IMR-90 (cell line): ENCODE data around the gene ACTN1. TPM values are rescaled to one million over a fixed set of nuclear protein-coding genes. Genes with fewer than 3 reads are reported as not detected.
A peak's percentile ranks its signal among the peaks of the same experiment; 100 is the strongest.

Experiments
- ATAC-seq: fragments of 200-7000 bp; cut with Tn5 transposase; 2 replicates; pipeline ENCODE4 v1.9.1; 2020; ENCODE audit warnings: low read depth, mild to moderate bottlenecking, moderate library complexity
- BruUV-seq: library from RNA; stranded (reverse); fragments of 400-500 nt; replicated peaks from 2 replicates; lab custom pipeline; 2021; lab: Mats Ljungman, UMichigan
- CTCF ChIA-PET: fragments of 300-600 bp; formaldehyde crosslinking; extraction: SDS; loops from one replicate; lab custom pipeline; 2021; ENCODE audit warnings: antibody characterized with exemption; lab: Yijun Ruan, JAX
- POLR2A ChIA-PET: fragments of 300-600 bp; sonication (Branson Sonifier 250); formaldehyde crosslinking; loops from one replicate; lab custom pipeline; 2022; ENCODE audit warnings: antibody characterized with exemption; ENCODE audit not compliant: unreplicated experiment; lab: Charles Lee
- DNase-seq: peaks from one replicate; pipeline ENCODE4 v3.0.0; 2013
- H2AFZ ChIP-seq: replicated peaks from 2 replicates; pipeline ENCODE3; 2013; ENCODE audit warnings: low read length, mild to moderate bottlenecking; ENCODE audit not compliant: poor library complexity
- H2AK5ac ChIP-seq: 2 replicates; pipeline ENCODE4 v1.6.1; 2013; ENCODE audit warnings: low read depth, low read length, inconsistent platforms
- H2AK9ac ChIP-seq: replicated peaks from 2 replicates; pipeline ENCODE3; 2013; ENCODE audit warnings: mild to moderate bottlenecking, low read depth, low read length, moderate library complexity; ENCODE audit not compliant: poor library complexity
- H2BK120ac ChIP-seq: 2 replicates; pipeline ENCODE4 v1.6.1; 2013; ENCODE audit warnings: low read depth, low read length, inconsistent platforms
- H2BK15ac ChIP-seq: 3 replicates; pipeline ENCODE4 v1.6.1; 2013; ENCODE audit warnings: low read depth, low read length, inconsistent platforms
- H2BK20ac ChIP-seq: 2 replicates; pipeline ENCODE4 v1.6.1; 2013; ENCODE audit warnings: low read depth, mild to moderate bottlenecking, inconsistent platforms, low read length, moderate library complexity
- H2BK5ac ChIP-seq: 2 replicates; pipeline ENCODE4 v1.6.1; 2013; ENCODE audit warnings: mild to moderate bottlenecking, low read depth, low read length, inconsistent platforms; ENCODE audit not compliant: poor library complexity, severe bottlenecking
- H3K14ac ChIP-seq: replicated peaks from 2 replicates; pipeline ENCODE4 v1.6.1; 2013; ENCODE audit warnings: low read depth, low read length, inconsistent platforms
- H3K18ac ChIP-seq: 2 replicates; pipeline ENCODE4 v1.6.1; 2013; ENCODE audit warnings: low read depth, low read length, control low read depth
- H3K23ac ChIP-seq: 2 replicates; pipeline ENCODE4 v1.6.1; 2013; ENCODE audit warnings: low read depth, low read length, inconsistent platforms
- H3K27ac ChIP-seq: 2 replicates; pipeline ENCODE4 v1.5.1; 2013; ENCODE audit warnings: mild to moderate bottlenecking, control low read depth, low read length; ENCODE audit not compliant: insufficient read depth
- H3K27me3 ChIP-seq: 2 replicates; pipeline ENCODE4 v1.6.1; 2013; ENCODE audit warnings: low read length; ENCODE audit not compliant: control insufficient read depth, insufficient read depth
- H3K36me3 ChIP-seq: 2 replicates; pipeline ENCODE4 v1.6.1; 2013; ENCODE audit warnings: low read length, mixed read lengths; ENCODE audit not compliant: control insufficient read depth, insufficient read depth
- H3K4ac ChIP-seq: 2 replicates; pipeline ENCODE4 v1.6.1; 2013; ENCODE audit warnings: low read depth, low read length, inconsistent platforms
- H3K4me1 ChIP-seq: 2 replicates; pipeline ENCODE4 v1.6.1; 2013; ENCODE audit warnings: low read length, mixed read lengths; ENCODE audit not compliant: control insufficient read depth, insufficient read depth
- H3K4me2 ChIP-seq: 2 replicates; pipeline ENCODE4 v1.6.1; 2013; ENCODE audit warnings: low read depth, mild to moderate bottlenecking, control low read depth, low read length, moderate library complexity
- H3K4me3 ChIP-seq: 2 replicates; pipeline ENCODE4 v1.5.1; 2013; ENCODE audit warnings: low read depth, mild to moderate bottlenecking, control low read depth, low read length, moderate library complexity; ENCODE audit not compliant: insufficient read depth
- H3K56ac ChIP-seq: 2 replicates; pipeline ENCODE4 v1.6.1; 2013; ENCODE audit warnings: low read length, inconsistent platforms; ENCODE audit not compliant: insufficient read depth; ENCODE audit errors: extremely low read depth
- H3K79me1 ChIP-seq, 2 experiments: 2 replicates each; pipeline ENCODE4 v1.6.1; 2013; ENCODE audit warnings: low read length in 2 of 2, inconsistent platforms in 1 of 2, low read depth in 1 of 2
- H3K9ac ChIP-seq: 2 replicates; pipeline ENCODE4 v1.6.1; 2013; ENCODE audit warnings: low read depth, low read length, control low read depth
- H3K9me1 ChIP-seq: 2 replicates; pipeline ENCODE4 v1.6.1; 2013; ENCODE audit warnings: low read length, inconsistent platforms; ENCODE audit not compliant: insufficient read depth
- H3K9me3 ChIP-seq: 2 replicates; pipeline ENCODE4 v1.6.1; 2013; ENCODE audit warnings: low read length; ENCODE audit not compliant: control insufficient read depth, insufficient read depth
- H4K20me1 ChIP-seq: 2 replicates; pipeline ENCODE4 v1.6.1; 2013; ENCODE audit warnings: low read length, inconsistent platforms; ENCODE audit not compliant: insufficient read depth
- H4K5ac ChIP-seq: 2 replicates; pipeline ENCODE4 v1.6.1; 2013; ENCODE audit warnings: mild to moderate bottlenecking, low read depth, low read length, control low read depth
- H4K8ac ChIP-seq, 2 experiments: 2 replicates each; pipeline ENCODE4 v1.6.1; 2013; ENCODE audit warnings: low read depth in 2 of 2, low read length in 2 of 2, control low read depth in 1 of 2, inconsistent platforms in 1 of 2
- H4K91ac ChIP-seq: 2 replicates; pipeline ENCODE4 v1.6.1; 2013; ENCODE audit warnings: low read depth, low read length, inconsistent platforms; ENCODE audit not compliant: insufficient read depth
- BHLHE40 ChIP-seq: fragments of 150-350 bp; IDR thresholded peaks from 2 replicates; pipeline ENCODE4 v1.6.1; 2016; ENCODE audit warnings: mild to moderate bottlenecking, low read depth, low read length
- CEBPB ChIP-seq: IDR thresholded peaks from 2 replicates; pipeline ENCODE4 v1.6.1; 2012; ENCODE audit warnings: low read depth, low read length, improper control_type of control experiment
- CHD1 ChIP-seq: IDR thresholded peaks from 2 replicates; pipeline ENCODE4 v1.6.1; 2012; ENCODE audit warnings: low read depth, low read length, improper control_type of control experiment
- CTCF ChIP-seq: conservative IDR thresholded peaks from 2 replicates; pipeline ENCODE4 v1.5.1; 2012; ENCODE audit warnings: mild to moderate bottlenecking, low read depth, low read length, improper control_type of control experiment
- FOS ChIP-seq: fragments of 150-350 bp; IDR thresholded peaks from 2 replicates; pipeline ENCODE4 v1.6.1; 2016; ENCODE audit warnings: low read depth, low read length
- MAFK ChIP-seq: IDR thresholded peaks from 2 replicates; pipeline ENCODE4 v1.6.1; 2012; ENCODE audit warnings: low read depth, low read length, improper control_type of control experiment
- MAZ ChIP-seq: IDR thresholded peaks from 2 replicates; pipeline ENCODE4 v1.6.1; 2012; ENCODE audit warnings: low read depth, mild to moderate bottlenecking, low read length, improper control_type of control experiment, moderate library complexity, borderline replicate concordance
- MXI1 ChIP-seq: IDR thresholded peaks from 2 replicates; pipeline ENCODE4 v1.6.1; 2012; ENCODE audit warnings: low read depth, mild to moderate bottlenecking, low read length, moderate library complexity, borderline replicate concordance
- NFE2L2 ChIP-seq: fragments of 150-350 bp; IDR thresholded peaks from 2 replicates; pipeline ENCODE4 v1.6.1; 2016; ENCODE audit warnings: low read depth, mild to moderate bottlenecking, low read length
- POLR2A ChIP-seq: IDR thresholded peaks from 2 replicates; pipeline ENCODE4 v1.6.1; 2012; ENCODE audit warnings: mild to moderate bottlenecking, low read depth, low read length
- RAD21 ChIP-seq: IDR thresholded peaks from 2 replicates; pipeline ENCODE4 v1.6.1; 2012; ENCODE audit warnings: low read length, improper control_type of control experiment
- RCOR1 ChIP-seq: IDR thresholded peaks from 2 replicates; pipeline ENCODE4 v1.6.1; 2012; ENCODE audit warnings: mild to moderate bottlenecking, low read length, improper control_type of control experiment; ENCODE audit not compliant: insufficient replicate concordance
- RFX5 ChIP-seq: IDR thresholded peaks from 2 replicates; pipeline ENCODE4 v1.8.0; 2012; ENCODE audit warnings: low read depth, mild to moderate bottlenecking, low read length, moderate library complexity
- SMC3 ChIP-seq: fragments of 150-350 bp; IDR thresholded peaks from 2 replicates; pipeline ENCODE4 v1.6.1; 2016; ENCODE audit warnings: low read depth, mild to moderate bottlenecking, antibody characterized with exemption, low read length, moderate library complexity
- USF2 ChIP-seq: fragments of 150-350 bp; IDR thresholded peaks from 2 replicates; pipeline ENCODE4 v1.6.1; 2017; ENCODE audit warnings: mild to moderate bottlenecking, antibody characterized with exemption, low read length, low read depth
- WGBS, 2 experiments: methylation state at CpG; one replicate each; pipeline versions ENCODE4 v1.1.5 to v1.1.7; 2013; ENCODE audit warnings: missing lambda C conversion rate in 2 of 2; ENCODE audit not compliant: insufficient read length in 1 of 2; ENCODE audit errors: extremely low coverage in 2 of 2; 5-methylcytosine and 5-hydroxymethylcytosine counted together
- dilution Hi-C: fragments of 300-500 bp; cut with HindIII; formaldehyde crosslinking; loops from one replicate; pipeline ENCODE4 v1.14.3; 2018; ENCODE audit warnings: low sequenced_read_pairs; ENCODE audit not compliant: unreplicated experiment
- in situ Hi-C: fragments of 300-500 bp; cut with MboI; formaldehyde crosslinking; loops from 3 replicates; pipeline ENCODE4 v1.14.3; 2019; ENCODE audit warnings: low sequenced_read_pairs, inconsistent platforms, mixed read lengths
- intact Hi-C: fragments of 100-400 bp; cut with micrococcal nuclease; formaldehyde crosslinking; loops from 2 replicates; pipeline ENCODE4 v1.10.0; 2022
- polyA plus RNA-seq, 3 experiments: library from polyadenylated mRNA; depleted of rRNA; stranded (reverse); fragments of >200 nt; gene quantifications; 2 replicates each; pipeline ENCODE4 v1.2.3, GENCODE V29; 2012; ENCODE audit warnings: low replicate concordance in 1 of 3
- total RNA-seq: library from RNA; depleted of rRNA; stranded (reverse); fragments of >200 nt; gene quantifications from 2 replicates; pipeline ENCODE4 v1.2.3, GENCODE V29; 2012
- TF ChIP-seq, protein P1 (sequence below): fragments of 150-350 bp; IDR thresholded peaks from 2 replicates; pipeline ENCODE4 v1.6.1; 2016; ENCODE audit warnings: low read depth, mild to moderate bottlenecking, low read length, moderate library complexity, borderline replicate concordance

ACTN1 gene
- total and polyA plus RNA-seq, 2 of the 4 experiments (the other 2 are of a cell fraction), result 684 to 766 TPM

DNA sequence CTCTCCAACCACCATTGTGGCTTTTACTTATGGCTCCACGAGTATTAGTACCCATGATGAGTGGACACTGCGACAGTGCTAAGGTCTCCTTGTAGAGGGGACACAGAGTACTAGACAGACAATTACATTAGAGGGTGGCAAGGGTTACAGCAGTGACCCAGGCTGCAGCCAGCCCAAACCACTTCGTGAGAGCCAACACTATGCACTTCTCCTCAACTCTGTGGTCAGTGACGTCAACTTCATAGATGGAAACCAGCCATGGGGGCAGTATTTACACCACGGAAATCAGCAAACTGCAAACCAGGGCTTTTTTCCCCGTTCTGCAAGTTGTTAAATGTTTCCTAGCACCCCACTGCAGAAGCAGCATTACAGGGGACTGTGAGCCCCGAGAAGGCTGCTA is 124.7 kb downstream of the ACTN1 start:
- WGBS, 2 experiments, result no CpG with 5 or more reads among the region's 7 CpGs
- Histone ChIP-seq H2BK120ac (no peak overlapping the region), H2BK5ac (no peak overlapping the region), H3K79me1 (no peaks in the 10 kb centered on the region; a peak in 1 of 4 replicates), H3K9me3 (peaks cover 1% of the 10 kb centered on the region; the same call in 1 of the 2 replicates), H3K9ac (no peak overlapping the region), H3K4me2 (no peak overlapping the region), H3K4me1 (no peaks in the 10 kb centered on the region), H3K14ac (no peak overlapping the region), H3K56ac (no peak overlapping the region), H4K8ac (no peak overlapping the region), H3K4ac (no peak overlapping the region), H2AFZ (no peak overlapping the region), H3K27ac (no peak overlapping the region), H2AK5ac (no peak overlapping the region), H2AK9ac (peak overlapping the region; percentile 14), H2BK20ac (no peak overlapping the region), H2BK15ac (no peak overlapping the region), H4K5ac (no peak overlapping the region), H3K18ac (no peak overlapping the region), H3K9me1 (peaks cover 7% of the 10 kb centered on the region; the same call in 1 of the 2 replicates), H3K27me3 (no peaks in the 10 kb centered on the region), H4K91ac (no peak overlapping the region), H4K20me1 (no peaks in the 10 kb centered on the region), H3K4me3 (no peak overlapping the region), H3K23ac (no peak overlapping the region), H3K36me3 (0 out of 2 replicates have a peak, but pooled peaks cover 2% of the 10 kb centered on the region)
- ChIA-PET POLR2A (no interaction called here), CTCF (no interaction called here)
- no peak for ATAC-seq
- dilution Hi-C loops, result no loop called here
- no TSS peak for BruUV-seq
- in situ Hi-C loops, result no loop called here
- no peak for TF ChIP-seq MXI1
- TF ChIP-seq NFE2L2, result no peak
- no peak for TF ChIP-seq SMC3
- TF ChIP-seq POLR2A, result no peak
- TF ChIP-seq, protein P1, sequence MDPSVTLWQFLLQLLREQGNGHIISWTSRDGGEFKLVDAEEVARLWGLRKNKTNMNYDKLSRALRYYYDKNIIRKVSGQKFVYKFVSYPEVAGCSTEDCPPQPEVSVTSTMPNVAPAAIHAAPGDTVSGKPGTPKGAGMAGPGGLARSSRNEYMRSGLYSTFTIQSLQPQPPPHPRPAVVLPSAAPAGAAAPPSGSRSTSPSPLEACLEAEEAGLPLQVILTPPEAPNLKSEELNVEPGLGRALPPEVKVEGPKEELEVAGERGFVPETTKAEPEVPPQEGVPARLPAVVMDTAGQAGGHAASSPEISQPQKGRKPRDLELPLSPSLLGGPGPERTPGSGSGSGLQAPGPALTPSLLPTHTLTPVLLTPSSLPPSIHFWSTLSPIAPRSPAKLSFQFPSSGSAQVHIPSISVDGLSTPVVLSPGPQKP, result no peak
- TF ChIP-seq CTCF, result no peak
- no peak for TF ChIP-seq FOS
- no peak for TF ChIP-seq RCOR1
- TF ChIP-seq MAZ, result no peak
- no peak for TF ChIP-seq RFX5
- no peak for TF ChIP-seq CHD1
- TF ChIP-seq USF2, result no peak
- TF ChIP-seq CEBPB, result no peak
- no peak for TF ChIP-seq MAFK
- TF ChIP-seq BHLHE40, result no peak
- no peak for TF ChIP-seq RAD21
- no peak for DNase-seq
- intact Hi-C loops, result no loop called here
